GM19372 (cell line): Measurements from ENCODE around the gene UBE2L6.

Experiments used
- ATAC-seq: cut with Tn5 transposase; IDR thresholded peaks from one replicate; pipeline ENCODE4 v1.9.1; 2021; ENCODE audit warnings: mild to moderate bottlenecking, low read depth, moderate library complexity; ENCODE audit not compliant: unreplicated experiment

UBE2L6 gene

DNA sequence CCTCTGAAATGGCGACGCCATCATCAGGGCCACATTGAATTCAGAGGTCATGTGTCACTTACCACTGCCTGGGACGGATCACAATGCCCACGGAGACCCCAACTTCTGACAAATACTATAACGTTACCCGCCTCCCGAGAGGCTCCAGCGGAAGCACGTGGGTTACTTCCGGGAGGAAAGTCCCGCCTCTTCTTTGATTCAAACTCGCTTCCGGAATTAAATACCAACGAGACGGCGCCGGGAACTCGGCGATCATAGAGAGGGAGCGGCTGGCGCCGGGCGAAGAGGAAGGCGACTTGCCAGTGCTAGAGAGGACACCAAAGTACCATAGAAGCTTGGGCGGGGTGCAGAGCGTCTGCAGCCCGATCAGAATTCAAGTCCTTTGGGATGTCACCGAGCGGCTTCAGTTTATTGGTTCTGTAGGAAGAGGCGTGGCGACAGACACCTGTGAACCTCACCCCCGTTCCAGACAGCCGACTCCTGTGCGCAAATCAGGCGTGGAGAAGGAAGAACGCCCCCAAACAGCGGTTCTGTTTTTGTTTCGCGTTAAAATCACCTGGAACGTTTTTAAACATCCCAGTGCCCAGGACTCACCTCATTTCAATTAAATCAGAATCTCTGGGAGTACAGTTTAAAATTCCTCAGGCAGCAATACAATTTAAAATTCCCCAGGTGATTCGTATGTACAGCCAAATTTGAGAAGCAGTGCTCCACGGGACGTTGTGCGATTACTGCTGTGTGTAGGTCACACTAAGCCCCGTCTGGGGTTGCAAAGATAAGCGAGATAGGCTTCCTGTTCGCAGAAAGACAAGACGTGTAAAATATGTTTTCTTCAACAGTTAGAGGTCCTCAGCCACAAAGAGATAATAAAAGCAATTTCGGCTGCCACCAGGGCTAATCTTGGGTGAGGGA is 36.6 kb downstream of the UBE2L6 start, which contains the start of gene TIMM10:
TIMM10 (minus strand) TSS at position 159 of the 912 bp plus-strand sequence. CDS start 565 bp downstream, outside the sequence.
- ATAC-seq, result peak; percentile 97

DNA sequence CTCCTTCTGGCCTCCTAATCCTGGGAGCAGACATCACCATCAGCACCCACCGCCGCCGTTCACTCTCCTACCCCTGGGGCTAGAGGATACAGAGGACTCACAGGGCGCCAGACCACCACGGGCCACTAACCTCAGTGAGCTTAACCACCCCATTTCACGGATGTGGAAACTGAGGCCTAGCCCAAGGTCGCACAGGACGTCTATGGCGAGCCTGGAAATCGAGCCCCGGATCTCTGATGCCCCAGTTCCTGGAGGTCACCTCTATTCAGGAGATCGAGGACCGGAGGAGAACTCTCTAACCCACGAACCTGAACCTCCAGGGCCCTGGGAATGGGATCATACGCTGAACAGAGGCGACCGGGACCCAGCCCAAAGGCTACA is 37.3 kb downstream of the UBE2L6 start:
- no peak for ATAC-seq

DNA sequence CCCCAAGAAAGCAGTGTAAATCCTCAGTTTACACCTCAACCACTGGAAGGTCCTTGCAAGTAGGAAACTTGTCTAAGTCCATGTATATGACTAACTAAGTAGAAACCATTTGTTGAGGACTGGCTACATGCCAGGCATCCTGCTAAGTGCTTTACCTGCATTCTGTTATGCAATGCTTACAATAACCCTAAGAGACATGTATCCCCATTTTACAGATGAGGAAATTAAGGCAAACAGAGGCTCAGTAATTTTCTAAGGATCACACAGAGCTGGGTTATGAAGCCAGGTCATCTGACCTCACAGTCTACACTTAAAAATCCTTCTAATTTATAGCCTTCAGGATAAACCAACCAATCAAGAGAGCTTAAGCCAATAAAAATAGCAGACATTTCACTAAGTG is 38.5 kb downstream of the UBE2L6 start:
- ATAC-seq, result no peak

DNA sequence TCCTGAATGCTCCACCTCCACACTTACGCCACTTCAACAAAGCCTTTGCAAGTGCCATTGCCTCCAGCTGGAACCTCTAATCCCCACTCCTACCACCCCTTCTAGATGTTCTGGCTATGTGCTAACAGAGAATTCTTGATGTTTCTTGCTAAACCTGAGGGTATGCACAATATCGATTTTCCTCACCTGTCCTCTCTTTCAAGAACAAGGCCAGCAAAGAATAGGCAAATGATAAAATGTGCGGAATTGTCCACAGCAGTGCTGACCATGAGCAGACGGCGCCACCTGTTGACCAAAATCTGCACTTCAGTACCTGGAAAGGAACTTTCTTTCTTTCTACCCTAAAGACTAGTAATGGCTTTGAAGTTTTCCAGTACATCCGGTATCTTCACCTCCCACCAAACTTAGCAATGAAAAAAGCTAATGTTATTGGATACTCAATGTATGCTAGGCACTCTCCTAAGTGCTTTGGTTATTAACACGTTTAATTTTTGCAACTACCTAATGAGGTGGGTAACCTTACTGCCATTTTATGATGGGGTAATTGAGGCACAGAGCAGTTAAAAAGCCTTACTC is 40.3 kb downstream of the UBE2L6 start:
- no peak for ATAC-seq

DNA sequence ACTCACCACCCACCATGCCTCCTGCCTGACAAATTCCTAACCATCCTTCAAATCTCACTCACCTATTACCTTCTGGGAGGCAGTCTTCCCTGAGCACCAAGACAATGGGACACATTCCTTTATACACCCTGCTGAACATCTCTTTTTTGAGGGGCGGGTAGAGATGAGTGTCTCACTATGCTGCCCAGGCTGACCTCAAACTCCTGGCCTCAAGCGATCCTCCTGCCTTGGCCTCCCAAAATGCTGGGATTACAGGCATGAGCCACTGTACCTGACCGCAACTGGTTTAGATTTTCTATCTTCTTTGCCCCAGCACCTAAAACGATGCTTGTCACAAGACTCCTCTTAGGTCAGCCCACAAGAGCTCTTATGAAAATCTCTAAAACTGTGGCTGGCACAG is 44.1 kb downstream of the UBE2L6 start:
- no peak for ATAC-seq

DNA sequence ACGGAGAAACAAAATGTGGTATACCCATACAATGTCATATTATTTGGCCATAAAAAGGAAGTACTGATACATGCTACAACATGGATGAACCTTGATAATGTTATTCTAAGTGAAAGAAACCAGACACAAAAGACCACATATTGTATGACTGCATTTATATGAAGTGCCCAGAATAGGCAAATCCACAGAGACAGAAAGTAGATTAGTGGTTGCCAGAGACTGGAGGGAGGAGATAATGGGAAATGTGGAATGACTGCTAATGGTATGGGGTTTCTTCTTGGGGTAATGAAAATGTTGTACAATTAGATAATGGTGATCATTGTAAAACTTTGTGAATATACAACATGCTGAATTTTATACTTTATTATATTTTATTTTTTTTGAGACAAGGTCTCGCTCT is 46.4 kb downstream of the UBE2L6 start:
- no peak for ATAC-seq

DNA sequence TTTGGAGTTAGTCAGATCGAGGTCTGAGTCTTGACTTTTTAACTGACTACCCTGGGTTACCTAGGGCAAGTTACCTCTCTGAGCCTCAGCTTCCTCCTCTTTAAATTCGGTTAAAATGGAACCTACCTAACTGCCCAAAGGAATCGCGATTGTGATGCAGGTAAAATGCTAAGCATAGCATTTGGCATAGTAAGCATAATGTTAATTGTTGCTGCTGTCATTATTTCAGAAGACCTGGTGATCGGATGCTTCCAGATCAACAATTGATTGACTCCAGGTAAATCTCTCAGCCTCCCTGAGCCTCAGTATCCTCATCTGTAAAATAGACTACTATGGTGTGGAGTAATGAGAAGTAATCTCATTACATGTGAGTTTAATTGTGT is 51.4 kb downstream of the UBE2L6 start:
- no peak for ATAC-seq

DNA sequence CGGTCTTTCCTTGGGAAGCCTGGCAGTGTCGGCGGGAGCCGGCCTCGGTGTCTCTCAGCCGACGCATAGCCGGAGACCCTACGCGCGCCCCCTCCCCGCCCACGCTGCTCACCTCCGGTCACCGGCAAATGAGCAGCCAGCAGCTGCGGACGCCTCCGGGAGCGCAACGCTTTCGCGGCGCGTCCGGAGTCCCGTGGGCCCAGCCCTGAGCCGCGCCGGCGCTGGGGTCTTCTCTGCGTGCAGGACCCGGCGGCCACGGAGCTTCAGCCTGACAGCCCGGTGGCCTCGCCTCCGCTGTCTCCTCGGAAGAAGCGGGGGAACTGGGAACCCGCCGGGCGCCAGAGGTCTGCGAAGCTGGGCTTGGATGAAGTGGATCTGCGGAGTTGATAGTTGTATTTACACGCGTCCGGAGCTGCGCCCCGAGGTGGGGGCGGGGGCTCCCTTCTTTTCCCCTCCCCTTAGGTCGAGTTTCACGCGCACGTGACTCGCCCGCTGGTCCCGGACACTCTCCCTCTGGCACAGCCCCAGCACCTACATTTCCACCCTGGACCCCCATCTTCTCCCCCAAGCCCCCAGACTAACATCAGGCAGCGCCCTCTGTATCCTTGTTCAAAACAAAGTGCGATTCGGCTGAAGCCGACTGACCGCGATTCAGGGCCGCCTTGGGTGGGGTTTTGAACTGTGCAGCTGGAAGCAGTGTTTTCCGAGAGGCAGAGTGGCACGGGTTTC is 52.0 kb downstream of the UBE2L6 start, which contains the start of gene SLC43A1:
SLC43A1 (minus strand) TSS at position 371 of the 729 bp plus-strand sequence. CDS start 1,591 bp downstream, outside the sequence.
- ATAC-seq, result peak; percentile 42

DNA sequence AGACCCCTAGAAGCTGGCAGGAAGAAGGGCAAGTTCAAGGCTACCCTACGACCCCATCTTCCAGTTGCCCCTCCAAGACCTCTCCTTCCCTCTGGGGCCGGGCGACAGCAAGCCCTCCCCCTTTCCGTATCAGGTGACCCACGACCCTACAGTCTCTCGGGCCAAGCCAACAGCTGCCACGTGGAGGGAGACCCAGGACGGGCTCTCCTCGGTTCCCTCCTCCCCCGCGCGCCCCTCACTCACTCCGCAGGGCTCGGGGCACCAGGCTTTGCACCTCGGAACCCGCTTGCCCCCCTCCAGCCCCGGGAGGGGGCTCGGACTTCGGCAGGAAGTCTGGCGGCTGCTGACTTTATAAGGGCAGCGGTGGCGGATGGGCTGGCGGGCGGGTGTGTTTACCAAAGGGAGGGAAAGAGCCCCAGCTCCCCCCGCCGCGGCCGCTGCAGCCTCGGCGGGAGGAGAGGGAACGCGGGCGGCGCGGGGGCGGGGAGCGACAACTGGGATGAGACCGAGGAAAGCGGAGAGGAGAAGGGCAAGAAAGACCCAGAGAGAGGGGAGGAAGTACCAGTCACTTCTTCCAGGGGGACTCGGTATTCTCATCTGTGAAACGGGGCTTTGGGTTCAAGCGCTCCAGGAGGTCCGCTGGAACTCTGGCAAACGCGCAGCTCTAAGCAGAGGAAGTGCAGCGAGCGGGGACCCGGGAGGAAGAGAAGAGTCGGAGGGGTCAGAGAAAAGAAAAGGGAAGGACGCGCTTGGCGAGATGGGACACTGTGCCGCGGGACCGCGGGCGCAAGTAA is 52.7 kb downstream of the UBE2L6 start:
- peak; percentile 37 for ATAC-seq

DNA sequence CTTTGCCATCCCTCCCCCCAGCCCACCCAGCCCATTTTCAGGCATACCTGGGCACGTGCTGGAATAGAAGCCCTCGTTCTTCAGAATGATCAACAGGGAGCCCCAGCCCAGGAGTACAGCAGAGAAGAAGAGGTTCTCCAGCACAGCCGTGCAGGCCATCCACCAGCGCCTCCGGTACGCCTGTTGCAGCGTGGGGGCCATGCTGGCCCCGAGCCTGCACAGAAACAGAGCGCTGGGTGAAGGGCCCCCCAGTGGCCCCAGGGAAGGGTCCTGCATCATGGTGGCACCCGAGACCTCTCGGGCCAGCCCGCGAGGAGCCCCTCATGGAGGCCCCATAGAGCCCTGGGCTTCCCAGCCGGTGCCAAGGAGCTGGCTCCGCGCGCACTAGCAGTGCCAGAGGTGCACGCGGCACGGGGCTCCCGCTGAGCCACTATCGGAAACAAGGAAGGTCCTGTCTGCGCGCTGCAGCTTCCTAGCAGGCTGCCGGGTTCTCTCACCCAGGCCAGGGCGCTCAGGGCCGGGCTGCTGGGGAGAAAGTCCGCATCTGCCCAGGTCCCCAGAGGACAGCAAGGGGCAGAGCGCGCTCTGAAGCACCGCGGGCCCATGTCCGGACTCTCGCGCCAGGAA is 53.4 kb downstream of the UBE2L6 start:
- ATAC-seq, result peak; percentile 36

DNA sequence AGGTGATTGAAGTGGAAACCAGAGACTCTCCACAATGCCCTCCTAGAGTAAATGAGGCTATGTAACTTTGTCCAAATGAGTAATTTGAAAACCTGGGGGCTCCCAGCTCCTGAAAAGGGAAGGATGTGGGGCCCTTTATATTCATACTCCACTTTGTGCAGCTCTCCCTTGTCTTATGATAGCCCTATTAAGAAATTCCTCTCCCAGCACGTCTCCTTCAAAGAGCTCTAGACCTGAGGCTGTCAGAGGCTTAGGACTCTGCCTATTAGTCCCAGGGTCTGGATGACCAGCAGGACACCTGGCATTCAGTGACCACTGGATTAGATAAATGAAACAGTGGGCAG is 54.0 kb downstream of the UBE2L6 start:
- ATAC-seq, result no peak

DNA sequence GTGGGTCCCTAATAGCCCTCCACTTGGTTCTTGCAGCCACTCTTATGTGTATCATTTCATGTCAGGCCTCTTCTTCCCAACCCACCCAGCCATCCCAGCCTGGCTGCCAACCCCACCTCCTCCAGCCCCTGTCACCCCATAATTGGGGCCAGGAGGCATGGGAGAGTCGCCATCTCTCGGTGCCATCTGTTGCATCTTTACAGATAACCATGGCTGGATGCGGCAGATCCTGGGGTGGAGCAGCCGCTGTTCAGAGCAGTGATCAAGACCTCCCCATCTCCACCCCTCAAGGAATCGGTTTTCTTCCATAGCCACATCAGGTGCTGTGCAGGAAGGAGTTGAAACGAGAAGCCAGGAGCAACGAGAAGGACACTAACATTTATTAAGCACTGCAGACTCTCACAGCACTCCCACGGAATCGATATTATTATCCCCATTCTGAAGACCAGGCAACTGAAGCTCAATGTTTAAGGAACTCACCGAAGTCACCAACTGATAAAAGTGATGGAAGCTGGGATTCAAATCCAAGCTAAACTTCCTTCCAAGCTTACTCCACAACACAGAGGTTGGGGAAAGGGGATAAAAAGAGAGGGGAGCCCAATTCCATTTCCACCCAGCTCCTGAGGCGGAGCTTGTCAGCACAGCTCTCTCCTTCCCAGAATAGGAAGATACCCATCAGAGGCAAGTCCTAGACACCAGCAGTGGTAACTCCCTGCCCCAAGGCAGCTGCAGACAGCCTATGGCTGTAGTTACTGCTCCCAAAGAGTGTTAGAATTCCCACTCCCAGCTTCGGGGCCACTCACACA is 54.6 kb downstream of the UBE2L6 start:
- ATAC-seq, result no peak

DNA sequence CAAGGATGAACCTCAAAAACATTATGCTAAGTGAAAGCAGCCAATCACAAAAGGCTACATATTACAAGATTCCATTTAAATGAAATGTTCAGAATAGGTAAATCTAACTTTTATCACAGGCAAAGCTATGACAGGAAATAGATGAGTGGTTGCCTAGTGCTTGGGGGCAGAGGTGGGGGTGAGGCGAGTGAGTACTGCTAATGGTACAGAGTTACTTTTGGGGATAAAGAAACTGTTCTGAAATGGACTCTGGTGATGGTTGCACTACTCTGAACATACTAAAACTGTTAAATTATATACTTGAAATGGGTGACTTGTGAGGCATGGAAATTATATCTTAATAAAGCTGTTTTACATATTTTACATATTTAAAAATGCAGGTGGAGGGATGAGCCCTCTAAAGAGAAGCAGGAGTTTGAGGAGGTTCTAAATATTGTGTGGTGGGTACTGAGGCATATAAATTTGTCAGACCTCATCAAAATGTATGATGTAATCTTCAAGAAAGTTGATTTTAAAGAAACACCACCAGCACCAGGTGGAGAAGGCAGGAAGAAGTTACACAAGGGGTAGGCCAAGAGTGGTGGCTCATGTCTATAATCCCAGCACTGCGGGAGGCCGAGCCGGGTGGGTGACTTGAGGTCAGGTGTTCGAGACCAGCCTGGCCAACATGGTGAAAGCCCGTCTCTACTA is 55.6 kb downstream of the UBE2L6 start:
- no peak for ATAC-seq

DNA sequence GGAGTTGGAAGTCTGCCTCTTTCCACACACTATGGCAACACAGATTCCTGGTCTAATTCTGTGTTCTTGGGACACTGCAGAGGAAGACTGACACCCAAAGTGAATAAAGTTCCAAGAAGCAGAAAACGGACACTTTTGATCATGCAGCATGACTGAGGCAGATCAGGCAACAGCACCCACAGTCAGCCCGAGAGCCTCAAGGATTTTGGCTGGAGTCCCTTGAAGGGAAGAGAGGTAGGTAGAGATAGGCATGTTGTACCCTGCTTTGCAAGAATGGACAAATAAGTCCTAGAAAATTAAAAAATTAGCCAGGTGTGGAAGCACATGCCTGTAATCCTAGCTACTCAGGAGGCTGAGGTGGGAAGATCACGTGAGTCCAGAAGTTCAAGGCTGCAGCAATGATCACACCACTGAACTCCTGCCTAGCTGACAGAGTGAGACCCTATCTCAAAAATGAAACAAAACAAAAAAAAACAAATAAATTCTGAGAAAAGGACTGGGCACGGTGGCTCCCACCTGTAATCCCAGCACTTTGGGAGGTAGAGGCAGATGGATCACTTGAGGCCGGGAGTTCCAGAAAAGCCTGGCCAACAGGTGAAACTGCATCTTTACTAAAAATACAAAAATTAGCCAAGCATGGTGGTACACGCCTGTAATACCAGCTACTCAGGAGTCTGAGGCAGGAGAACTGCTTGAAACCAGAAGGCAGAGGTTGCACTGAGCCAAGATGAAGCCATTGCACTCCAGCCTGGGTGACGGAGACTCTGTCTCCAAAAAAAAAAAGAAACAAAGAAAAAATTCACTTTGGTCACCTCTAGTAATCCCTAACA is 58.9 kb downstream of the UBE2L6 start:
- no peak for ATAC-seq

DNA sequence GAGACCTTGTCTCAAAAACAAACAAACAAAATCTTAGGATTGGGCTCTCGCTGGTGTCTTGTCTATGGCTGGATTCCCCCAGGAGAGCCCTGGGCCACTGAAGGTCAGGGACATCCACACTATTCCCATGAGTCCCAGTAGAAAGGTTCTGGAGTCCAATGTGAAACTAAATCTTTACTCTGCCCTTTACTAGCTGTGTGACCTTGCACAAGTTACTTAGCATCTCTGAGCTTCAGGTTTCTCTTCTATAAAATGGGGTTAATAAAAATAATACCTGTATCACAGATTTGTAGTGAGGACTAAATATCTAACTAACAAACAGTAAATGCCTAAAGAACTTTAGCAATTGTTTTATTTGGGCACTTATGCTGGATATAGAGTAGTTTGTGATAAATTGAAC is 61.0 kb downstream of the UBE2L6 start:
- no peak for ATAC-seq

DNA sequence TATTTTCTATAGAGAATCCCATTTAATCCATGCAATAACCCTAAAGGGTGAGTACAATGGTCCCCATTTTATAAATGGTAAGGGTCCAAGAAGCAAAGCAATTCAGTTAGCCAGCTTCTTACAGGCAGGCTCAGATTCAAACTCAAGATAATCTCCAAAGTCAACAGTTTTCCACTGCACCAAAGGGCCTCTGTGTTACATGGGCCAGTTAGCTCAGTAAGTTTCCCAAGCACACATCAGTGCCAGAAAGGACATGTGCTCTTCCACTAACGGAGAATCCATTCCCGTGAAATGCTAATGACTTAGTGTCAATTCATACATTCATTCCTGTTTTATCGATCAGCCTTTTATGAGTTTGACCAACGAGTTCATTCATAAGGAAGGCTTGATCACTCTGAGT is 63.0 kb downstream of the UBE2L6 start:
- ATAC-seq, result no peak

DNA sequence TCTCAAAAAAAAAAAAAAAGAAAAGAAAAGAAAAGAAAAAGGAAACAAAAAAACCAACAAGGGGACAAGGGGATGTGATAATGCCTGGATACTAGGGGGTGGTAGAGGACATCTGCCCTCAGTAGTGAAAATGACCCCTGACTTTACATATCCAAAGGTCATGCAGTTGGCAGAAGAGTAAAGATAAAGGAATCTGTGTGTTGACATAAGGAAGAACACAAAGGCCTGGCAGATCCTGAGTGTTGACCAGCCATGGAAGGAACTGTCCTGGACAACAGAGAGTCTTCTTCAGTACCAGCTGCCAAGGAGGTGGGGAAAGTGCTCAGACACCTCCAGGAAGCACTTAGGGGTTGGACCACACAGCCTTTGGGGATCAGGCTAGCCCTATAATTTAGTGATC is 64.6 kb downstream of the UBE2L6 start:
- no peak for ATAC-seq

DNA sequence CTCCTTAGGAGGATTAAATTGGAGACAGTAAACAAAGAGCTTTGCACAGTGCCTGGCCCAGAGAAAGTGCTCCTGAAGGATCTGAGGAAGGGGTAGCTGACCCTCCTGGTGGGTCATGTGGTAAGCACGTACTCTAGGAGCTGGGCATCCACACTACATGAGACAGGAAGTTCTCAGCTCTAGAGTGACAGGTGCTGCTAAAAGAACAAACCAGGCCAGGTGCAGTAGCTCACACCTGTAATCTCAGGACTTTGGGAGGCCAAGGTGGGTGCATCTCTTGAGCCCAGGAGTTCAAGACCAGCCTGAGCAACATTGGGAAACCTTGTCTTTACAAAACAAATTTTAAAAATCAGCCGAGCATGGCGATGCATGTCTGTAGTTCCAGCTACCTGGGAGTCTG is 65.1 kb downstream of the UBE2L6 start:
- ATAC-seq, result no peak
